HL-60 (cell line): ENCODE measurements around the gene DYNLT4.

Experiments
- DNase-seq, 2 experiments: peaks; one replicate each; pipeline ENCODE4 v3.0.0-alpha.2; 2010 to 2020; ENCODE audit warnings: low read depth in 1 of 2, low spot score in 1 of 2
- H3K27ac ChIP-seq: fragments of 250-450 bp; sonication (Bioruptor Pico); replicated peaks from 2 replicates; pipeline ENCODE4 v1.5.1; 2020; ENCODE audit warnings: mild to moderate bottlenecking, moderate library complexity
- H3K27me3 ChIP-seq: fragments of 250-450 bp; sonication (Bioruptor Pico); 2 replicates; pipeline ENCODE4 v1.5.1; 2021; ENCODE audit warnings: mild to moderate bottlenecking, moderate library complexity; ENCODE audit not compliant: insufficient read depth, poor library complexity, severe bottlenecking
- H3K4me3 ChIP-seq: replicated peaks from 2 replicates; pipeline ENCODE4 v1.5.1; 2011; ENCODE audit warnings: mild to moderate bottlenecking, control low read depth, low read length; ENCODE audit not compliant: insufficient read depth
- GABPA ChIP-seq: IDR thresholded peaks from 2 replicates; pipeline ENCODE4 v1.6.1; 2012; ENCODE audit warnings: low read depth
- POLR2AphosphoS5 ChIP-seq: IDR thresholded peaks from 2 replicates; pipeline ENCODE4 v1.6.1; 2012; ENCODE audit warnings: low read depth
- SPI1 ChIP-seq: IDR thresholded peaks from 2 replicates; pipeline ENCODE4 v1.6.1; 2012; ENCODE audit warnings: low read depth, mild to moderate bottlenecking, borderline replicate concordance
- TF ChIP-seq, protein P1 (sequence below): IDR thresholded peaks from one replicate; pipeline ENCODE4 v1.5.1; 2011; ENCODE audit warnings: low read length, control low read depth, inconsistent platforms; ENCODE audit not compliant: insufficient read depth
- TF ChIP-seq, protein P2 (sequence below): IDR thresholded peaks from 2 replicates; pipeline ENCODE4 v1.6.1; 2012; ENCODE audit warnings: low read depth; ENCODE audit not compliant: insufficient replicate concordance

DYNLT4 gene

DNA sequence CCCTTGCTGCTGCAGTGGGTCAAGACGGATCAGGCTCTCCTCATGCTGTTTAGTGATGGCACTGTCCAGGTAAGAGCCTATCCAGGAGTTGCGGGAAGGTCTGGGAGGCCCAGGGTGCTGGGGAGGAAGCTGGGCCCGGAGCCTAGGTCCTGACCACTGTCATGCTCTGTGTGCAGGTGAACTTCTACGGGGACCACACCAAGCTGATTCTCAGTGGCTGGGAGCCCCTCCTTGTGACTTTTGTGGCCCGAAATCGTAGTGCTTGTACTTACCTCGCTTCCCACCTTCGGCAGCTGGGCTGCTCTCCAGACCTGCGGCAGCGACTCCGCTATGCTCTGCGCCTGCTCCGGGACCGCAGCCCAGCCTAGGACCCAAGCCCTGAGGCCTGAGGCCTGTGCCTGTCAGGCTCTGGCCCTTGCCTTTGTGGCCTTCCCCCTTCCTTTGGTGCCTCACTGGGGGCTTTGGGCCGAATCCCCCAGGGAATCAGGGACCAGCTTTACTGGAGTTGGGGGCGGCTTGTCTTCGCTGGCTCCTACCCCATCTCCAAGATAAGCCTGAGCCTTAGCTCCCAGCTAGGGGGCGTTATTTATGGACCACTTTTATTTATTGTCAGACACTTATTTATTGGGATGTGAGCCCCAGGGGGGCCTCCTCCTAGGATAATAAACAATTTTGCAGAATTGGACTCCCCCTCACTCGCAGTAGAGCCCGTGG, 1.7 kb downstream of the DYNLT4 start:
- Histone ChIP-seq H3K27ac (no peak overlapping the region), H3K27me3 (no peaks in the 10 kb centered on the region), H3K4me3 (no peak overlapping the region)
- DNase-seq = no peak
- TF ChIP-seq SPI1 (no peak), POLR2AphosphoS5 (no peak), GABPA (no peak)
- TF ChIP-seq, protein P1, sequence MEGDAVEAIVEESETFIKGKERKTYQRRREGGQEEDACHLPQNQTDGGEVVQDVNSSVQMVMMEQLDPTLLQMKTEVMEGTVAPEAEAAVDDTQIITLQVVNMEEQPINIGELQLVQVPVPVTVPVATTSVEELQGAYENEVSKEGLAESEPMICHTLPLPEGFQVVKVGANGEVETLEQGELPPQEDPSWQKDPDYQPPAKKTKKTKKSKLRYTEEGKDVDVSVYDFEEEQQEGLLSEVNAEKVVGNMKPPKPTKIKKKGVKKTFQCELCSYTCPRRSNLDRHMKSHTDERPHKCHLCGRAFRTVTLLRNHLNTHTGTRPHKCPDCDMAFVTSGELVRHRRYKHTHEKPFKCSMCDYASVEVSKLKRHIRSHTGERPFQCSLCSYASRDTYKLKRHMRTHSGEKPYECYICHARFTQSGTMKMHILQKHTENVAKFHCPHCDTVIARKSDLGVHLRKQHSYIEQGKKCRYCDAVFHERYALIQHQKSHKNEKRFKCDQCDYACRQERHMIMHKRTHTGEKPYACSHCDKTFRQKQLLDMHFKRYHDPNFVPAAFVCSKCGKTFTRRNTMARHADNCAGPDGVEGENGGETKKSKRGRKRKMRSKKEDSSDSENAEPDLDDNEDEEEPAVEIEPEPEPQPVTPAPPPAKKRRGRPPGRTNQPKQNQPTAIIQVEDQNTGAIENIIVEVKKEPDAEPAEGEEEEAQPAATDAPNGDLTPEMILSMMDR = no peak
- TF ChIP-seq, protein P2, sequence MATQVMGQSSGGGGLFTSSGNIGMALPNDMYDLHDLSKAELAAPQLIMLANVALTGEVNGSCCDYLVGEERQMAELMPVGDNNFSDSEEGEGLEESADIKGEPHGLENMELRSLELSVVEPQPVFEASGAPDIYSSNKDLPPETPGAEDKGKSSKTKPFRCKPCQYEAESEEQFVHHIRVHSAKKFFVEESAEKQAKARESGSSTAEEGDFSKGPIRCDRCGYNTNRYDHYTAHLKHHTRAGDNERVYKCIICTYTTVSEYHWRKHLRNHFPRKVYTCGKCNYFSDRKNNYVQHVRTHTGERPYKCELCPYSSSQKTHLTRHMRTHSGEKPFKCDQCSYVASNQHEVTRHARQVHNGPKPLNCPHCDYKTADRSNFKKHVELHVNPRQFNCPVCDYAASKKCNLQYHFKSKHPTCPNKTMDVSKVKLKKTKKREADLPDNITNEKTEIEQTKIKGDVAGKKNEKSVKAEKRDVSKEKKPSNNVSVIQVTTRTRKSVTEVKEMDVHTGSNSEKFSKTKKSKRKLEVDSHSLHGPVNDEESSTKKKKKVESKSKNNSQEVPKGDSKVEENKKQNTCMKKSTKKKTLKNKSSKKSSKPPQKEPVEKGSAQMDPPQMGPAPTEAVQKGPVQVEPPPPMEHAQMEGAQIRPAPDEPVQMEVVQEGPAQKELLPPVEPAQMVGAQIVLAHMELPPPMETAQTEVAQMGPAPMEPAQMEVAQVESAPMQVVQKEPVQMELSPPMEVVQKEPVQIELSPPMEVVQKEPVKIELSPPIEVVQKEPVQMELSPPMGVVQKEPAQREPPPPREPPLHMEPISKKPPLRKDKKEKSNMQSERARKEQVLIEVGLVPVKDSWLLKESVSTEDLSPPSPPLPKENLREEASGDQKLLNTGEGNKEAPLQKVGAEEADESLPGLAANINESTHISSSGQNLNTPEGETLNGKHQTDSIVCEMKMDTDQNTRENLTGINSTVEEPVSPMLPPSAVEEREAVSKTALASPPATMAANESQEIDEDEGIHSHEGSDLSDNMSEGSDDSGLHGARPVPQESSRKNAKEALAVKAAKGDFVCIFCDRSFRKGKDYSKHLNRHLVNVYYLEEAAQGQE = no peak

DNA sequence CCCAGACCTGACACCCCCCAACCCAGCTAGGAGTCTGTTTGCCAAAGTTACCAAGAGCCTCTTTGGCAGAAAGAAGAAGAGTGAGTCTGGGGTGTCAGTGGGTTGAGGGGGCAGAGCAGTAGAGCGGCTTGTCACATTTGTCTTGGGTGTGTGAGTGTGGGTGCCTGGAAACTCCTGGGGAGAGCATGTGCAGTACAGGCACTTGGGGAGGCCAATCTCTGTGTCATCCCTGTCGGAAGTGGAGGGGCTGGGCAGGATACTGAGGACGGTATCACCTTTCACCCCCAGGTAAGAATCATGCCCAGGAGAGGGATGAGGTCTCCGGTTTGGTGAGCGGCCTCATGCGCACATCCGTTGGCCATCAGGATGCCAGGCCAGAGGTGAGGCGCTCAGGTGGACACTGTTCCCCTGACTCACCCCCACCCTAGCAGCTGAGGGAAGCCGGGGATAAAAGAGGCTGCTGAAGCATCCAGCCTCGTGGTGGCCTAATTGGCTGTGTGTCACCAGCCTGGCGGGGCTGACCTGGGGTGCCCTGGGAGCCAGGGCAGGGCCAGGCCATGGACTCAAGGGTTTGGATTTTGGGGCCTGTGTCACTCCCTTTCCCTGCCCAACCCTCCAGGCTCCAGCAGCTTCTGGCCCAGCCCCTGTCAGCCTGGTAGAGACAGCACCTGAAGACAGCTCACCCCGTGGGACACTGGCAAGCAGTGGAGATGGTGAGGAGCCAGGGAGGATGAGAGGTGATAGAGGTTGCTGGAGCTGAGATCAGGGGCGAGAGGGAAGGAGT, 3.6 kb downstream of the DYNLT4 start:
- H3K4me3 ChIP-seq = no peak overlapping the region
- TF ChIP-seq, protein P2 = no peak
- TF ChIP-seq GABPA (no peak), SPI1 (no peak), POLR2AphosphoS5 (no peak)
- TF ChIP-seq, protein P1 = no peak
- no peaks in the 10 kb centered on the region for H3K27me3 ChIP-seq
- no peak overlapping the region for H3K27ac ChIP-seq
- no peak for DNase-seq

DNA sequence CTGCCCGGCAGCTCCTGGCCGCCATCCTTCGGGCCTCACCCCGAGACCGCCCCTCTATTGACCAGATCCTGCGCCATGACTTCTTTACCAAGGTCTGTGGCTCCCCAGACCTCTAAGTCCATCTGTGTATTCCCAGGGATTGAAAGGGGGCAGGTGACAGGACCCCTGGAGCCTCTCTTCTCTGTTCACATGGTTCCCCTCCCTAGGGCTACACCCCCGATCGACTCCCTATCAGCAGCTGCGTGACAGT, 4.2 kb downstream of the DYNLT4 start:
- H3K27me3 ChIP-seq = no peaks in the 10 kb centered on the region
- DNase-seq = no peak
- no peak overlapping the region for H3K4me3 ChIP-seq
- no peak overlapping the region for H3K27ac ChIP-seq
- TF ChIP-seq GABPA = no peak
- TF ChIP-seq, protein P2 = no peak
- TF ChIP-seq, protein P1 = no peak
- TF ChIP-seq POLR2AphosphoS5 = no peak
- no peak for TF ChIP-seq SPI1
